ENCODE data around the gene ANKRD34A.

The ANKRD34A gene

GRCh38 chr1:145916745-145917144 is 47.6 kb downstream of the ANKRD34A start:
- in situ Hi-C loops (cut with HindIII; ENCODE audit: low sequenced_read_pairs): loop anchor here (5.0 kb wide), 3 partner anchors 39 to 91 kb away; partner anchors contain the start of gene NUDT17

GRCh38 chr1:145912128-145912641 is 52.2 kb downstream of the ANKRD34A start:
- in situ Hi-C loops (cut with HindIII; ENCODE audit: low sequenced_read_pairs): no loop called here
